Upper lobe of left lung (tissue), 4 donors: Measurements from ENCODE around the gene CDK8.

ENCODE experiments used
- EP300 ChIP-seq, 4 donors: sonication (generic); formaldehyde crosslinking; IDR thresholded peaks; one replicate each; pipeline ENCODE4 v1.5.1; 2017; ENCODE audit warnings: antibody characterized with exemption in 4 of 4, control low read depth in 2 of 4
- POLR2A ChIP-seq, 4 donors: fragments of 450-650 bp; IDR thresholded peaks; one replicate each; pipeline ENCODE4 v1.5.1; 2016 to 2017; ENCODE audit warnings: antibody characterized with exemption in 4 of 4, mild to moderate bottlenecking in 2 of 4
- POLR2AphosphoS5 ChIP-seq, 2 donors: sonication (generic); formaldehyde crosslinking; IDR thresholded peaks; one replicate each; pipeline ENCODE4 v1.5.1; 2017; ENCODE audit warnings: antibody characterized with exemption in 2 of 2
- TF ChIP-seq, protein P1 (sequence below), 6 experiments: fragments of 450-650 bp in 4 of 6; fragments of 200-600 bp in 2 of 6; sonication (generic) in 2 of 6; IDR thresholded peaks; one replicate each; pipeline ENCODE4 v1.5.1; 2016 to 2019; ENCODE audit warnings: antibody characterized with exemption in 6 of 6

DNA sequence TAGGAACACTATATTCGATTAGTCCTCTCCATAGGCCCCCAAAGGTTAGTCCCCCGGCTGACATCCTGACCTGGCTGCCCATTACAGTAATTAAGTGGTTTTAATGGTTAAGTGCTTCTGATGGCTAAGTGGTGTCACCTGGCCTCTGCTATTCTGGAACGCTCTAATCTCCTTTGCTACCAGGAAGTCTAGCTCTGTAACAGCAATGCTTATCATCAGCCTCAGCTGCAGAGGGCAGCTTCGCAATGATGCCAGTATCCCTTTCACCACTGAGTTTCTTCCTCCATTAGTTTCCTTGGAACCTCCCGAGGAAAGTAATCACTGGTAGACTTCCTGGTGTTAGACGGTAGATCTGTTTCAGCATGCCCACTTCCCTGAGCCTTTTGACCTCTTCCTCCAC is 23.2 kb upstream of the CDK8 start:
- TF ChIP-seq, protein P1, sequence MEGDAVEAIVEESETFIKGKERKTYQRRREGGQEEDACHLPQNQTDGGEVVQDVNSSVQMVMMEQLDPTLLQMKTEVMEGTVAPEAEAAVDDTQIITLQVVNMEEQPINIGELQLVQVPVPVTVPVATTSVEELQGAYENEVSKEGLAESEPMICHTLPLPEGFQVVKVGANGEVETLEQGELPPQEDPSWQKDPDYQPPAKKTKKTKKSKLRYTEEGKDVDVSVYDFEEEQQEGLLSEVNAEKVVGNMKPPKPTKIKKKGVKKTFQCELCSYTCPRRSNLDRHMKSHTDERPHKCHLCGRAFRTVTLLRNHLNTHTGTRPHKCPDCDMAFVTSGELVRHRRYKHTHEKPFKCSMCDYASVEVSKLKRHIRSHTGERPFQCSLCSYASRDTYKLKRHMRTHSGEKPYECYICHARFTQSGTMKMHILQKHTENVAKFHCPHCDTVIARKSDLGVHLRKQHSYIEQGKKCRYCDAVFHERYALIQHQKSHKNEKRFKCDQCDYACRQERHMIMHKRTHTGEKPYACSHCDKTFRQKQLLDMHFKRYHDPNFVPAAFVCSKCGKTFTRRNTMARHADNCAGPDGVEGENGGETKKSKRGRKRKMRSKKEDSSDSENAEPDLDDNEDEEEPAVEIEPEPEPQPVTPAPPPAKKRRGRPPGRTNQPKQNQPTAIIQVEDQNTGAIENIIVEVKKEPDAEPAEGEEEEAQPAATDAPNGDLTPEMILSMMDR (IDR thresholded peaks at IDR 0.05): no peak
- TF ChIP-seq POLR2A (IDR thresholded peaks at IDR 0.05) (no peak), POLR2AphosphoS5 (IDR thresholded peaks at IDR 0.05) (no peak), EP300 (IDR thresholded peaks at IDR 0.05) (no peak)
